Right lobe of liver (tissue), 4 donors: Measurements from ENCODE around the gene SYNJ2.

Source experiments
- CTCF ChIP-seq, 4 donors: fragments of 200-600 bp in 3 of 4; fragments of 450-650 bp in 1 of 4; IDR thresholded peaks; one replicate each; pipeline versions ENCODE4 v1.5.1 to v1.8.0; 2016 to 2022; ENCODE audit warnings: antibody characterized with exemption in 4 of 4, mild to moderate bottlenecking in 2 of 4
- POLR2A ChIP-seq: fragments of 450-650 bp; IDR thresholded peaks from one replicate; pipeline ENCODE4 v1.6.1; 2017; ENCODE audit warnings: antibody characterized with exemption, mild to moderate bottlenecking
- donor health status: DM: no; HTN: no; CAD: no.
- donor health status: DM: no; HTN: no; CAD: no.
- donor health status: DM: no; HTN: yes; CAD: no.

- TF ChIP-seq CTCF (IDR thresholded peaks at IDR 0.05) (no peak), POLR2A (no peak)
These were observed 123.0 kb downstream of the SYNJ2 start for GRCh38 chr6:158104696-158105095.
